A673 (cell line): ENCODE results near the gene TNFRSF6B.

Source experiments
- EZH2 ChIP-seq: fragments of 200-600 bp; sonication (generic); IDR thresholded peaks from 2 replicates; pipeline ENCODE4 v1.6.1; 2017; ENCODE audit warnings: borderline replicate concordance, low read depth, mild to moderate bottlenecking, mixed read lengths, antibody characterized with exemption, low read length; ENCODE audit not compliant: poor library complexity, severe bottlenecking
- TF ChIP-seq, protein P1 (sequence below): fragments of 300-800, 200-600 bp; sonication (generic); conservative IDR thresholded peaks from 2 replicates; pipeline ENCODE4 v1.5.1; 2017; ENCODE audit warnings: low read depth, mild to moderate bottlenecking, antibody characterized with exemption, low read length, moderate library complexity, mixed read lengths

DNA sequence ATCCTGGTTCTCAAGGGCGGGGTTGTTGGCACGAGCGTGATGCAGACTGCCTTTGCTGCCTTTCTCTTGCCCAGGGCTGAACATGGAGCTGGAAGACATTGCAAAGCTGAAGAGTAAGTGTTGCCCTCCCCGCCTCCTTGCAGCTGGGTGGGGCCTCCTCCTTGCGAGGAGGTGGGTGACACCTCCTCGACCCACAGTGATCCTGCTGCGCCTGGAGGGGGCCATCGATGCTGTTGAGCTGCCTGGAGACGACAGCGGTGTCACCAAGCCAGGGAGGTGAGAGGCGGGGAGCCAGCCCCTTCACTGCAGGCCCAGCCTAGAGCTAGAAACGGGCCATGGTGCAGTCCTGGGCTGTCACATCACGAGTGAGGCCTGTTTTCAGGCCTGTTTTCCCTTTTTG, 18.4 kb upstream of the TNFRSF6B start:
- TF ChIP-seq, protein P1, sequence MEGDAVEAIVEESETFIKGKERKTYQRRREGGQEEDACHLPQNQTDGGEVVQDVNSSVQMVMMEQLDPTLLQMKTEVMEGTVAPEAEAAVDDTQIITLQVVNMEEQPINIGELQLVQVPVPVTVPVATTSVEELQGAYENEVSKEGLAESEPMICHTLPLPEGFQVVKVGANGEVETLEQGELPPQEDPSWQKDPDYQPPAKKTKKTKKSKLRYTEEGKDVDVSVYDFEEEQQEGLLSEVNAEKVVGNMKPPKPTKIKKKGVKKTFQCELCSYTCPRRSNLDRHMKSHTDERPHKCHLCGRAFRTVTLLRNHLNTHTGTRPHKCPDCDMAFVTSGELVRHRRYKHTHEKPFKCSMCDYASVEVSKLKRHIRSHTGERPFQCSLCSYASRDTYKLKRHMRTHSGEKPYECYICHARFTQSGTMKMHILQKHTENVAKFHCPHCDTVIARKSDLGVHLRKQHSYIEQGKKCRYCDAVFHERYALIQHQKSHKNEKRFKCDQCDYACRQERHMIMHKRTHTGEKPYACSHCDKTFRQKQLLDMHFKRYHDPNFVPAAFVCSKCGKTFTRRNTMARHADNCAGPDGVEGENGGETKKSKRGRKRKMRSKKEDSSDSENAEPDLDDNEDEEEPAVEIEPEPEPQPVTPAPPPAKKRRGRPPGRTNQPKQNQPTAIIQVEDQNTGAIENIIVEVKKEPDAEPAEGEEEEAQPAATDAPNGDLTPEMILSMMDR = no peak
- TF ChIP-seq EZH2 = no peak
